GM19452 (cell line): Measurements from ENCODE around the gene EIPR1.

Experiments
- ATAC-seq: cut with Tn5 transposase; IDR thresholded peaks from one replicate; pipeline ENCODE4 v1.9.1; 2021; ENCODE audit not compliant: unreplicated experiment

EIPR1 gene

DNA sequence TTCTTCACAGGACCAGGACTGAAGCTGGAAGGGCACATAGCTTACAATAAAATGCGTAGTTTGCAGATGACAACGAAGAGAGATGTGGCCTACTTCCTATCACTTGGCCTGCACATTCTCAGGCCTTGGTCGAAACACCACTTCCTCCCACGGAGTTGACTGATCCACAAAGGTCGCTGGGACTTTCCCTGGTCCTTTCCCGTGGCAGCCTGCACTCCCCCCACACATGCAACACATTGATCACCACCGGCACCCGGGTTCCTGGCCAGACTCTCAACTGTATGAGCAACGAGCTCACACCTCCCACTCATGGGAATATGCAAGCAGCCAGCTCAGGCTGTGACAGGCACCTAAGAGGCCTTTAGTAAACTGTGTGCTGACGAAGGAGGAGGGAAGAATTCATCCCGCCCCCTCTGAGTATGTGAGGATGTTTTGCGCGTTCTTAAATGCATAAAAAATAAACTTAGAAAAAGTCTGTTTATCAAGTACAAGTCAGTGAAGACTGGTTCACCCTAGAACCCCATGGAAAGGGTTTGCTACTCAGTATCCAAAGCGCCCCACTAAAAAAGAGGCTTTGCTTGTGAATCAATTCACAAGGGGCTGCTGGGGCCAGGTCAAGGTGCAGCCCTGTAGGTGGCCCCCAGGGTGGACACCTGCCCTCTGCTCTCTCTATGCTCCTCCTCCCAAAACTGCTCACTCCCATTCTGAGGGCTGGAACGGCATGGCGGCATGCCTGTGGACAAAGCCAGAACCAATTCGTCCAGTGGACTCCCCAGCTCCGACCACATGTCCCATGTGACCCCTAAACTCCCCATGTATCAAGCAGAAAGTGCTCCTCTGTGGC lies 154.3 kb downstream of the EIPR1 start:
- ATAC-seq: peak; percentile 97

DNA sequence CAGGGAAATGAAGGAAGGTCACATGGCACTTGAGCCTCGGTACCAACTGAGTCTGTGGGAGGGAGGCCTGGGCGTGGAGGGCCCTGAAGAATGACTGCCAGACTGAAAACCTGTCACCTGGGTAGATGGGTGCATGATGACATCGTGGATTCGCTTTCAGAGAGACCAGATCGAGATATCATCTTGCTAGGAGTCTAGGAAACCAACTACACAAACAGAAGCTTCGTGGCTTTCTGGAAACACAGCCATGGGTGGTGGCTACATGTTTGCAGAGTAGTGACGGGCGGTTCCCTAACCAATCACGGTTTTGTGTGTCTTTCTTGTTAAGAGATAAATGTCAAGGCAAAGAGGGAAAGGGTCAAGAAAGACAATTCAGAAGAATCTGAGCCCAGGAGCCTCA lies 155.0 kb downstream of the EIPR1 start:
- peak; percentile 54 for ATAC-seq

DNA sequence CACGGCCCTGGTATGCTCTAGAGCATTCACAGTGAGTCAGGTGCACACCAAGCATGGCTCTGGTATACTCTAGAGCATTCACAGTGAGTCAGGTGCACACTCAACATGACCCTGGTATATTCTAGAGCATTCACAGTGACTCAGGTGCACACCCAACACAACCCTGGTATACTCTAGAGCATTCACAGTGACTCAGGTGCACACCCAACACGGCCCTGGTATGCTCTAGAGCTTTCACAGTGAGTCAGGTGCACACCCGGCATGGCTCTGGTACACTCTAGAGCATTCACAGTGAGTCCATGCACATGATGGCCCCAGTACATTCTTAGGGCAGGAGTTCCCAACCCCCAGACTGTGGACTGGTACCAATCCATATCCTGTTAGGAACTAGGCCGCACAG lies 158.1 kb downstream of the EIPR1 start:
- no peak for ATAC-seq

GRCh38 chr2:3217646-3218045 lies 160.0 kb downstream of the EIPR1 start:
- ATAC-seq: no peak

- ATAC-seq: no peak
These were observed 160.7 kb downstream of the EIPR1 start for GRCh38 chr2:3216841-3217495.

DNA sequence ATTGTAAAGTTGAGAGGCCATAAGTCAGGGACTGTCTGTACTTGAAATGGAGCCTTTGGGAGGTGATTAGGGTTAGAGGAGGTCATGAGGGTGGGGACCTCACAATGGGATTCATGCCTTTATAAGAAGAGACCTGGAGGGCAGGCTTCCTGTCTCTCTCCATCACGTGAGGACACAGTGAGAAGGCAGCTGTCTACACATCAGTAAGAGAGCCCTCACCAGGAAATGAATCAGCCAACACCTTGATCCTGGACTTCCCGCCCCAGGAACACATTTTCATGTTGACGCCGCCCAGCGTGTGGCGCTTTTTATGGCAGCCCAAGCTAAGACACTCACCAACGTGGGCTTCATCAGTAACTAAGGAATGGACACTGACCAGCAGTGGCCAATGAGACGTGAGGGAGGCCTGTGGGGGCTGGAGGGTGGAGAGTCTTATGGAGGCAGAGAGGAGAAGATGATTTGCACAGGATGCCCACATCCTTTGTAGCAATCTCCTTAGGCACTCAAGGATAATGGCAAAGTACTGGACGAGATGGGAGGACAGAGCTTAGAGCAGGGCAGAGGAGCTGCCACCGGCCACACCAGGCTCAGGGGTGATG lies 162.7 kb downstream of the EIPR1 start:
- ATAC-seq: no peak

DNA sequence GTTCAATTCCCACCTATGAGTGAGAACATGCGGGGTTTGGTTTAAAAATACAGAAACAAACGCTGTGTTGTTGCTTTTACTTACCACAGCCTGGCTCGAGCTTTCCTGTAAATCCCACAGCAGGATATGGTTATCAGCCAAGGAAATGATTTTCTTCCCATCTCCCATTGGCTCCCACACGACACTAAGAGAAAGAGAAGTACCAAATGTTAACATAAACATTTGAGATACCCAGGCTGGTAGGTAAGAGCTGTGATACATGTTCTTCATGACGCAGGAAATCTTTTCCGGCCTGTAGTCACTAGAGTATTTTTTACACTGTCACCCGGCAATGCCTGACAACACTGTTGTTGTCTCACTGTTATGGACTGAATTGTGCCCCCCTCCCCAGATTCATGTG lies 163.6 kb downstream of the EIPR1 start:
- ATAC-seq: no peak

DNA sequence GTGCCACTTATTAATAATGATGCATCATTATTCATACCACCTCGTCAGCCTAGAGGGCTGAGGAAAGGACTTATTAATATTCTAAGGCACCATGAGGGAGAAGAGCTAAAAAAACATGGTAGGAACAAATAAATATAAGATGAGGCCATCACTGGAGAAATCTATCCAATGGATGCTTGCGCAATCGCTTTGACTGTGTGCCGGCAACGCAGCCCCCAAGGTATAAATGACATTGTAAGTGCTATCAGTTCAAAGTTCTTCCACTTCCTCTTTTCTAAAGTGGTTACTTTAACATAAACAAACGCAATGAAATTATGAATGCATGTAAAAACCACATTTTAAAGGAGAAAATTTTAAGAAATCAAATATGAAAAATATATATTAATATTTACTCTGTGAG lies 164.6 kb downstream of the EIPR1 start:
- ATAC-seq: no peak

DNA sequence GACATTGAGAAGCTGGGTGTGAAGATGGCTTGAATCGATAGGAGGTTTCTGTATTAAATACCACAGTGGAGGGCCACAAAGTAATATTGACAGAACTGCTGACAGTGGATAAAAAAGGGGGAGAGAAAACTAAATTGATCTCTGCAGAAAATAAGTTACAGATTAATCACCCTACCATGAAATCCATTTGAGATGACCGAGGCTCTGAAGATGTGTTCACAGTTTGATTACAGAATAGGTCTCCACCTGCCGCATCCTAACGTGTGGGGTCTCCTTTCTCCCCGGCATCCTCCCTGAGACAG lies 165.6 kb downstream of the EIPR1 start:
- ATAC-seq: no peak

GRCh38 chr2:3211256-3212060 lies 166.2 kb downstream of the EIPR1 start:
- ATAC-seq: no peak

GRCh38 chr2:3210257-3210656 lies 167.4 kb downstream of the EIPR1 start:
- no peak for ATAC-seq

DNA sequence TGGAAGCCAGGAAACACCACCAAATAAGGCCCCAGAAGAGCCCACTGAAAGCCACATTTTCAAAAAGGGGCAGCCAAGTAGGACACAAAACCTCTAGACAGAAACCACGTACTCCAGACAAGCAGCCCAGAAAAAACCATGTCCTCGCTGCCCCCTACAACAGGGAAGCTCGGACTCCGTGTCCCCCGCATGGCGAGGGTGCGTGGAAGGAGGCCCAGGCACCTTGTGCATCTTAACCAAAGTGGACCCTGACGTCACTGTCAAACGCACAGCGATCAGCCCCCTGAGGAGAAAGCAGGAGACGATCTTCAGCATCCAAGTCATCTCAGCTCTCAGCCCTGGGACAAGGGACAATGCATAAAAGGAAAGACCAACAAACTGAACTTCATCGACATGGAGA lies 168.4 kb downstream of the EIPR1 start:
- no peak for ATAC-seq

DNA sequence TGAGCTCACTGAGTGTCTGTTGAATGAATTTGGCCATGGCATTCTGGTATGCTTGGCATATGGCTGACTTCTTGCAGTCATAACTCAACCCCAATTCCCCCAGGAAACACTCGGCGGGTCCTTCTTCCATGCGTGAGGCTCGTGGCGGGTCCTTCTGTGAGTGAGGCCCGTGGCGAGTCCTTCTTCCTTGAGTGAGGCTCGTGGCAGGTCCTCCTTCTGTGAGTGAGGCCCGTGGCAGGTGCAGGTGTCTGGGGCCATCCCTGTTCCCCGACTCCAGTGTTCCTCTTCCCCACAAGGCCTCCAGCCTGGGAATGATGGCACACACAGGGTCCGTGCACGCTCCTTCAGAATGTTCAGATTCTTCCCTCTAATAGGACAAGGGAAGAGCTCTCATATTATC lies 169.0 kb downstream of the EIPR1 start:
- ATAC-seq: no peak

DNA sequence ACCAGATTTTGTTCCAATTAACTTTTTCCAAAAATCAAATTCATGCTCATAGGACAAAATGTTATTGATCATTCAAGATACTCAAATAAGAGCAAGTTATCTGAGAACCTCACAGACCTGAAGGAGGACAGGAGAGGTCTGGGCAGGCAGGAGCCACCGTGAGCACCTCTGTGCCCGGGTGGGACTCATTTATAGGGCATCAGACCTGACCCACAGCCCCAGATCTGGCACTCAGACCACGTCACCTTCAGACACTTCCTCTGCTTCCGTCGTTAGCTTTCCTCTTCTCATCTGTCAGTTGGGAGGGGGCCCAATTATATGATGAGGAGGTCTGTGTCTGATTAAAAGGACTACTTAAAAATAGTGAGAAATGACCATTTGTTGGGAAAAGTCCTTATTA lies 169.4 kb downstream of the EIPR1 start:
- no peak for ATAC-seq

- no peak for ATAC-seq
These were observed 170.5 kb downstream of the EIPR1 start for GRCh38 chr2:3207091-3207491.

DNA sequence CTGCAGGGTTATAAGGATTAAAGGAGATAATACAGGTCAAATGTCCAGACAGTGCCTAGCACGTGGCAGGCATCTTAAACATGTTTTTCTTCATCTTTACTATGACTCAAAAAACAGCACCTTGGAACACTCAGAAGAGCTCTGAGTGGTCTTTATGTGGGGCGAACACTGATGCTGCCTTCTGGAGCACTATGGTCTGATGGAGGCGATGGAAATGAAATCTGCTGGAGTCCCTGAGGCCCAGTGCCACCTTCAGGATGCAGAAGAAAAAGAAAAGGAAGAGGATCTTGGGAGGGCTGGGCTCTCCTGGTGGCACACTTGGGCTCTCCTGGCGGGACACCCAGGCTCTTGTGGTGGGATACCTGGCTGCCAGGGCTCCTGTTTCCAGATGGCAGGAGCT lies 171.8 kb downstream of the EIPR1 start:
- no peak for ATAC-seq

DNA sequence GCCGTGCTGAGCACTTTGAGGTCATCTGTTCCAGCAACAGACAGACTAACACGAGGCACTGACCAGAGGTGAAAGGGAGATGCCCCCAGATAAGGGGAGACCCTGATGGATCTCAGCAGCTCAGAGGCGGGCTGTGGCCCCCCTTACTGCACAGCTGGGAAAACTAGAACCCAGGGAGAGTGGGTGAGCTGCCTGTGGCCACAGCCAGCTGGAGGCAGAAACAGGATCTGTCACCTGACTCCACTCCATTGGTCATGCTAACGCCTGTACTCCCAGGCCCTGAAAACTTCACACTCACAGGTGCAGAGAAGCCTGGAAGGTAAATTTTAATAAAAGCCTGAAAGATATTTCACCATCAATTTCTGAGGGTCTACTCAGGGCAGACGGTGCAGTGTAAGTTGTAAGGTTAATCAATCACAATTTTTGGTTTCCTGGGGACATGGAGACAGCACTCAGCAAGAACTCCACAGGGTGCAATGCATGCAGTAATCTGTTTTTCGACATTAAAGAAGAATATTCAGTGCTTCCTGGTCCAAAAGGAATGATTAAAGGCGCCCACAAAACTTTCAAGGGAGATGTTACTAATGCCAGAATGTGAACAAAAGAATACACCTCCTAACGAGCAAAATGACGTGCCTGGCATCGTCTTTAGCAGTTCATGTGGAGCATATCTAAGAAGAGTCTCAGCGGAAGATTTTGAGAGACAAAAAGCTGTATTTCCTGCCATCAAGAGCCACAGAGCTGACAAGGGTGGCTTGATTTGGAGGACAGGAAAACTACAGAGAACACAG lies 173.4 kb downstream of the EIPR1 start:
- ATAC-seq: no peak

DNA sequence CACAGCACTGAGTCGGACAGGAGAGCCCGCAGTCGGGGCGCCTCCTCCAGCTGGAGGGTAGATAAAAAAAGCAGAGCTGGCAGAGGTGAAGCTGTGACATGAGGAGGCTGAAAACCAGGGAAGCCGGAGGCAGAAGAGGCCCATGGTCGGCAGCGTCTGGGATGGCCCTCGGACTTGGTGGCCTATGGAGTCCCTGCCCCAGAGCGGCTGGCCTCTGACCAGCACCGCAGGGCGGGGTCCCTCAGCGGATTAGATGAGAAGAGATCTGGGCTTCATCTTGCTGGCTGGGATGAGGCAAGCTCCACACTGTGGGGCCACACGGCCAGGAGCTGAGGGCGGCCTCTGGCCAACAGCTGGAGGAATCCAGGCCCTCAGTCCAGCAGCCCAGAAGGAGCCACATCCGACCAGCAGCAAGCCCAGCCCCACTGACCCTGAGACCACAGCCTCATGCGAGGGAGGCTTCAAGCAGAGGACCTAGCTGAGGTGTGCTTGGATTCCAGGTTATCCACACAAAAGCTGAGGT lies 174.1 kb downstream of the EIPR1 start:
- ATAC-seq: no peak

- no peak for ATAC-seq
These were observed 174.7 kb downstream of the EIPR1 start for GRCh38 chr2:3202926-3203325.

DNA sequence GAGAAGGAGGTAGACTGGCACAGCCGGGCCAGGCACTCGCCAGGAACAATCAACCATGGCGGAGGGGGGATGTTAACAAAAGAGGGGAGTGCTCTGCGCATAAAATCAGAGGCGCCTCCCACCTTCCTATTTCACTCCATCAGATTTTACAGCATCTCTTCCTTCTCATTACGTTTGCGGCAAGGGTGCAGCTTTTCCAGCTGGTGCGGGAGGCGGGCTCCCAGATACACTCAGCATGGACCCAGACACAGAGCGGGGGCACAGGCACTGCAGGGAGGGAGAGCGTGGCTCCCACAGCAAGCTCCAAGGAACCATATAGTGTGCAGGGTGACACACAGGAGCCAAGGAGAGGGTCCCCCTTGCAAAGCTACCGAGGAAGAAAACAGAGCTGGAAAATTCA lies 176.3 kb downstream of the EIPR1 start:
- no peak for ATAC-seq
